Measurements from ENCODE around the gene CFAP141. TPM values are rescaled to one million over a fixed set of nuclear protein-coding genes. Genes with fewer than 3 reads are reported as not detected.

The CFAP141 gene
- total RNA-seq, 1 experiment from 2014 or later, result not detected

GRCh38 chr1:154253671-154254070 is 47.5 kb upstream of the CFAP141 start (continued):
- TF ChIP-seq MAX (IDR thresholded peaks at IDR 0.05), result no peak
- no peak for TF ChIP-seq ATF3 (IDR thresholded peaks at IDR 0.05)
- TF ChIP-seq ZBTB33 (IDR thresholded peaks at IDR 0.05; ENCODE audit: extremely low read depth, insufficient replicate concordance, low read length), result no peak
- TF ChIP-seq EZH2 (IDR thresholded peaks at IDR 0.05), result no peak

- ChIA-PET CTCF (no interaction called here), RAD21 (ENCODE audit: low non-redundant PET in 1 of 2, low total read pairs in 2 of 2, uncharacterized antibody in 2 of 2, unreplicated experiment in 2 of 2) (no interaction called here), POLR2A (no interaction called here)
- ATAC-seq (no peak), DNase-seq (ENCODE audit: low read depth, low spot score) (no peak)
- no peaks in the 10 kb centered on the region for H3K9me2 ChIP-seq (ENCODE audit: insufficient read depth)
- no peak overlapping the region for H3K4me2 ChIP-seq (ENCODE audit: low read length)
- no peak overlapping the region for H3K9ac ChIP-seq (ENCODE audit: low read length)
- H3K4me3 ChIP-seq (replicated peaks in 1 of 2; ENCODE audit: low read depth in 1 of 2, low read length in 2 of 2), result no peak overlapping the region
- no peak for TF ChIP-seq ZFX (IDR thresholded peaks at IDR 0.05)
- no peak for TF ChIP-seq CBX3 (IDR thresholded peaks at IDR 0.05; ENCODE audit: low read depth)
- no peak for TF ChIP-seq JUND (IDR thresholded peaks at IDR 0.05)
- TSS peak; percentile 4 for BruUV-seq (replicated peaks)
- H3K27ac ChIP-seq (ENCODE audit: low read depth, low read length), result no peak overlapping the region
- no peaks in the 10 kb centered on the region for H3K4me1 ChIP-seq (ENCODE audit: control insufficient read depth in 1 of 2, insufficient read depth in 2 of 2, low read length in 2 of 2)
- H2AFZ ChIP-seq (ENCODE audit: low read depth, low read length, poor library complexity, severe bottlenecking), result no peak overlapping the region
- peaks cover 76% of the 10 kb centered on the region for H3K79me2 ChIP-seq (ENCODE audit: insufficient read depth, low read length)
- no peaks in the 10 kb centered on the region for H3K27me3 ChIP-seq (ENCODE audit: insufficient read depth, low read length)
- intact Hi-C loops (cut with micrococcal nuclease), result no loop called here
- peaks cover 69 to 79% of the 10 kb centered on the region in 2 experiments for H3K36me3 ChIP-seq (ENCODE audit: control insufficient read depth in 1 of 2, insufficient read depth in 2 of 2, low read length in 2 of 2)
- H3K9me3 ChIP-seq (ENCODE audit: control insufficient read depth in 1 of 2, insufficient read depth in 1 of 2, low read depth in 1 of 2, low read length in 2 of 2), result no peaks in the 10 kb centered on the region
- H4K20me1 ChIP-seq (ENCODE audit: insufficient read depth), result peaks cover 17% of the 10 kb centered on the region; the same call in 1 of the 2 replicates
These were observed 35.7 kb upstream of the CFAP141 start for GRCh38 chr1:154241703-154242351.

Measured in HCT116 (cell line).